Keratinocyte (primary cell): Measurements from ENCODE around the gene OR4D1.

ENCODE experiments used
- CTCF ChIP-seq, 3 experiments: IDR thresholded peaks in 1 of 3; conservative IDR thresholded peaks in 1 of 3; optimal IDR thresholded peaks in 1 of 3; 2 replicates in 2 of 3; 3 replicates in 1 of 3; pipeline versions ENCODE3 to v1.5.1; 2011; ENCODE audit warnings: low read length in 3 of 3, mild to moderate bottlenecking in 3 of 3, moderate library complexity in 2 of 3, control low read depth in 1 of 3, inconsistent platforms in 1 of 3; ENCODE audit not compliant: insufficient read depth in 2 of 3; ENCODE audit errors: extremely low read depth in 1 of 3
- EZH2 ChIP-seq: IDR thresholded peaks from one replicate; pipeline ENCODE4 v1.6.1; 2012; ENCODE audit warnings: inconsistent platforms, mild to moderate bottlenecking, low read length, moderate library complexity

- TF ChIP-seq CTCF (optimal IDR thresholded peaks at IDR 0.05 in 1 of 3, IDR thresholded peaks at IDR 0.05 in 1 of 3, conservative IDR thresholded peaks at IDR 0.05 in 1 of 3; ENCODE audit: extremely low read depth in 1 of 3, insufficient read depth in 2 of 3, low read length in 3 of 3) (peak; percentile 18 to 53 (median 27)), EZH2 (no peak)
Observed at GRCh38 chr17:58121925-58122324, 26.3 kb upstream of the OR4D1 start.
